CD4-positive, alpha-beta T cell treated with Interleukin-21 for 1 hour (primary cell): ENCODE data around the gene TMEM151B.

Source experiments
- DNase-seq: peaks from one replicate; pipeline ENCODE4 v3.0.0-alpha.2; 2020

TMEM151B gene

GRCh38 chr6:44285552-44286284 is 15.5 kb downstream of the TMEM151B start:
- DNase-seq, result no peak

- no peak for DNase-seq
Measured at GRCh38 chr6:44286285-44286565, 16.0 kb downstream of the TMEM151B start.

- DNase-seq, result no peak
Measured at GRCh38 chr6:44286747-44287146, 16.5 kb downstream of the TMEM151B start.

GRCh38 chr6:44289726-44290260 is 19.5 kb downstream of the TMEM151B start:
- DNase-seq, result no peak

- DNase-seq, result no peak
Measured at GRCh38 chr6:44291841-44292240, 21.6 kb downstream of the TMEM151B start.

- no peak for DNase-seq
Measured at GRCh38 chr6:44292661-44293365, 22.6 kb downstream of the TMEM151B start.

- DNase-seq, result no peak
Measured at GRCh38 chr6:44294832-44295791, 24.9 kb downstream of the TMEM151B start.

- DNase-seq, result peak; percentile 37
Measured at GRCh38 chr6:44297063-44298038, 27.1 kb downstream of the TMEM151B start.

- no peak for DNase-seq
Measured at GRCh38 chr6:44298055-44298803, 28.0 kb downstream of the TMEM151B start.

- DNase-seq, result no peak
Measured at GRCh38 chr6:44298864-44299263, 28.6 kb downstream of the TMEM151B start.

- DNase-seq, result no peak
Measured at GRCh38 chr6:44300292-44300823, 30.1 kb downstream of the TMEM151B start.

GRCh38 chr6:44301106-44301505 is 30.9 kb downstream of the TMEM151B start:
- no peak for DNase-seq

- no peak for DNase-seq
Measured at GRCh38 chr6:44301782-44302564, 31.7 kb downstream of the TMEM151B start.

- no peak for DNase-seq
Measured at GRCh38 chr6:44302856-44303255, 32.6 kb downstream of the TMEM151B start.

- DNase-seq, result no peak
Measured at GRCh38 chr6:44303842-44304241, 33.6 kb downstream of the TMEM151B start.

- DNase-seq, result peak; percentile 47
Measured at GRCh38 chr6:44304282-44305199, 34.3 kb downstream of the TMEM151B start.

GRCh38 chr6:44305200-44305725 is 35.0 kb downstream of the TMEM151B start:
- DNase-seq, result no peak

- DNase-seq, result no peak
Measured at GRCh38 chr6:44306710-44307109, 36.5 kb downstream of the TMEM151B start.

GRCh38 chr6:44307217-44307616 is 37.0 kb downstream of the TMEM151B start:
- no peak for DNase-seq
